ENCODE measurements around the gene FAM83G. TPM values are rescaled to one million over a fixed set of nuclear protein-coding genes. Genes with fewer than 3 reads are reported as not detected.

FAM83G gene
- total RNA-seq, 4 donors from 2014 or later = 44.3 to 157 (median 71.3) TPM

DNA sequence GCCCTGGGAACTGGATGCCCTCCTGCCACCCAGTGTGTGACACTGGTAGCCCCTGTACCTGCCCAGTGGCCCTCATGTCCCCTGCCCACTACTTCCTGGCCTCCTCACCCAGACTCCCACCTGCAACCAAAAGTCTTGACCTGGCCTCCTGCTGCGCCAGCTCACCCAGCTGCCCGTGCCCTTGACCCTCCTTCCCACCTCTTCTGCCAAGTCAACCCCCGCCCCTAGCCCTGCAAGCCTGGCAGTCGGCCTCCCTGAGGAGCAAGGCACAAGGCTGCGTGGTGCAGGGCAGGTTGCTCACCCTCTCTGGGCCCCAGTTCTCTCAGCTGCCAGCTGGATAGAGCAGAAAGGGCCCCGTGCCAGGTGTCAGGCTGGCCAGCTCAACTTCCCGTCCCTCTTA, 12.3 kb upstream of the FAM83G start:
- H3K27me3 ChIP-seq = no peaks in the 10 kb centered on the region
- TF ChIP-seq POLR2A (IDR thresholded peaks at IDR 0.05) (no peak), CTCF (IDR thresholded peaks at IDR 0.05) (no peak)
- no peaks in the 10 kb centered on the region for H3K9me3 ChIP-seq
- WGBS, 2 donors = 31 to 80% methylated on average over 4 to 6 of the region's 7 CpGs
- no peaks in the 10 kb centered on the region for H3K36me3 ChIP-seq
- intact Hi-C loops (cut with DNase I) = no loop called here
- peaks cover 13 to 58% (median 15%) of the 10 kb centered on the region in 3 donors for H3K4me1 ChIP-seq
- H3K27ac ChIP-seq = peak overlapping the region in 3 of 4 donors; percentile 54 to 85 (median 66)
- no peak overlapping the region for H3K4me3 ChIP-seq
- DNase-seq = no peak

GRCh38 chr17:19016297-19016696, 11.7 kb upstream of the FAM83G start:
- Histone ChIP-seq H3K9me3 (no peaks in the 10 kb centered on the region), H3K27me3 (no peaks in the 10 kb centered on the region), H3K36me3 (no peaks in the 10 kb centered on the region), H3K27ac (peak overlapping the region in 3 of 4 donors; percentile 54 to 85 (median 66)), H3K4me3 (no peak overlapping the region), H3K4me1 (peaks cover 18 to 64% (median 21%) of the 10 kb centered on the region in 3 donors)
- DNase-seq = no peak
- intact Hi-C loops (cut with DNase I) = no loop called here
- WGBS, 2 donors = 45% methylated on average over 5 of the region's 8 CpGs; no CpG with 5 or more reads in 1 of the 2 donors
- TF ChIP-seq CTCF (IDR thresholded peaks at IDR 0.05) = no peak
- no peak for TF ChIP-seq POLR2A (IDR thresholded peaks at IDR 0.05)

- 78% methylated on average over 7 of the region's 7 CpGs for WGBS, 2 donors
- intact Hi-C loops (cut with DNase I) = no loop called here
- Histone ChIP-seq H3K4me1 (peaks cover 20 to 72% (median 23%) of the 10 kb centered on the region in 3 donors), H3K27ac (peak overlapping the region in 3 of 4 donors; percentile 83 to 88 (median 85)), H3K4me3 (no peak overlapping the region), H3K27me3 (no peaks in the 10 kb centered on the region), H3K36me3 (no peaks in the 10 kb centered on the region), H3K9me3 (no peaks in the 10 kb centered on the region)
- no peak for TF ChIP-seq POLR2A (IDR thresholded peaks at IDR 0.05)
- TF ChIP-seq CTCF (IDR thresholded peaks at IDR 0.05) = no peak
- DNase-seq = no peak
These were observed 10.9 kb upstream of the FAM83G start for GRCh38 chr17:19015428-19015827.

DNA sequence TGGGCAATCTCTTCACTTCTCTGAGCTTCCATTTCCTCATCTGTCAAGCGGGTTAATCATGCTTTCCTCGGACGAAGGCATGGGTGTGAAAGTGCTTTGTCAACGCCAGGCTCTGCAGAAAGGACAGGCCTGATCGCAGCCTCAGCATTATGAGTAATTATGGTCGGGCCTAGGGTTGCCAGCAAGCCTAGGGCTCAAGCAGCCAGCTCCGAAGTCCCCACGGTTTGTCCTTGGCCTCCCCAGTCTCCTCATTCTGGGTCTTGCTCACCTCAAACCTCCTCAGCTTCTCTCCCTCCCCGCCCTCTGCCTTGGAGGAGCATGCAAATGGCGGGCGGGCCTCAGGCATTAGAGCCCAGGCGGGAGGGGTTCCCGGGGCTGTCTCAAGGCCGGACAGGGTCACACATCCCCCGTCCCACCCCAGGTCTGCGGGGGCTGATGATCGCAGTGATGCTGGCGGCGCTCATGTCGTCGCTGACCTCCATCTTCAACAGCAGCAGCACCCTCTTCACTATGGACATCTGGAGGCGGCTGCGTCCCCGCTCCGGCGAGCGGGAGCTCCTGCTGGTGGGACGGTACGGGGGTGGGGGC, 10.2 kb upstream of the FAM83G start:
- Histone ChIP-seq H3K4me3 (no peak overlapping the region), H3K36me3 (no peaks in the 10 kb centered on the region), H3K9me3 (no peaks in the 10 kb centered on the region), H3K27ac (peak overlapping the region; percentile 76 to 88 (median 84)), H3K27me3 (no peaks in the 10 kb centered on the region), H3K4me1 (peaks cover 20 to 75% (median 23%) of the 10 kb centered on the region in 3 donors)
- WGBS, 2 donors = 29 to 36% methylated on average over 5 to 7 of the region's 29 CpGs
- TF ChIP-seq CTCF (IDR thresholded peaks at IDR 0.05) = no peak
- no peak for TF ChIP-seq POLR2A (IDR thresholded peaks at IDR 0.05)
- no peak for DNase-seq
- intact Hi-C loops (cut with DNase I) = no loop called here

DNA sequence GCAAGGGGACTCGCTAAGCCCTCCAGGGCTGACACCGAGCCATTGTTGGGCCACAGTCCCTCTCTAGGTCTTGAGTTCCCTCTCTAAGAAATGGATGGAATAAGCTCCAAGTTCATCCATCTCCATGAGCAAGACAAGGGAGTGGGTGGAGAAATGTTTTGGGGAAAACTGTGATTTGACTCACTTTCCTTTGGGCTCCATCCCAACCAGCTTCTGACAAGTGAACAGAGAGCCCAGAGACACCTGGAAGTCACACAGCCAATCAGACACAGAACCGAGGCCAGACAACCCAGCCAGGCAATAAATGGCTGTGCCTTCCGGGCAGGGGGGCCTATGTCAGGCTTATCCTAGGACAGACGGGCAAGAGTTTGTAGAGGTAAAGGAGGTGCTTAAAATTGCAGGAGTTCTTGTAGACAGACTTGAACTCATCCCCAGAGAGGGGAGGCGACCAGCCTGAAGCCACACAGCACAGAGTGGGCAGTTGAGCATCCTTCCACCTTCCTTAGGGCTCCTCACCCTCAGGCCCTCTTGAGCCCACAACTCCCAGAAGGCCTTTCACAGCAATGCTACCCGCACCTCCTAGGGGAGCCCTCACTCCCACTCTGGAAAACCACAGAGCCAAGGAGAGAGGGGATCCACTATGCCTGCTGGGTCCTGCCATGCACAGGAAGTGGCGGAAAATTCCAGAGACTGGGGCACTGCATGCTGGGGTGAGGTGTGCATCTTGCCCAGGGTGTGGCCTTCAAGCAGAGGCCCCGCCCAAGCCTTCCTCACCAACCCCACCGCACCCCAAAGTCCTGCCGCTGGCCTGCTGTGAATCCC, 9.5 kb upstream of the FAM83G start:
- H3K27me3 ChIP-seq = no peaks in the 10 kb centered on the region
- no peaks in the 10 kb centered on the region for H3K9me3 ChIP-seq
- TF ChIP-seq POLR2A (IDR thresholded peaks at IDR 0.05) (no peak), CTCF (IDR thresholded peaks at IDR 0.05) (no peak)
- 54 to 79% methylated on average over 7 to 8 of the region's 11 CpGs for WGBS, 2 donors
- no peak for DNase-seq
- no peak overlapping the region for H3K4me3 ChIP-seq
- peaks cover 20 to 75% (median 23%) of the 10 kb centered on the region in 3 donors for H3K4me1 ChIP-seq
- intact Hi-C loops (cut with DNase I) = no loop called here
- H3K27ac ChIP-seq = peak overlapping the region; percentile 76 to 88 (median 84)
- no peaks in the 10 kb centered on the region for H3K36me3 ChIP-seq
